GM18498 (cell line): ENCODE results near the gene SLCO2A1.

Source experiments
- ATAC-seq: cut with Tn5 transposase; IDR thresholded peaks from one replicate; pipeline ENCODE4 v1.9.1; 2021; ENCODE audit warnings: mild to moderate bottlenecking, moderate library complexity; ENCODE audit not compliant: unreplicated experiment

The SLCO2A1 gene

DNA sequence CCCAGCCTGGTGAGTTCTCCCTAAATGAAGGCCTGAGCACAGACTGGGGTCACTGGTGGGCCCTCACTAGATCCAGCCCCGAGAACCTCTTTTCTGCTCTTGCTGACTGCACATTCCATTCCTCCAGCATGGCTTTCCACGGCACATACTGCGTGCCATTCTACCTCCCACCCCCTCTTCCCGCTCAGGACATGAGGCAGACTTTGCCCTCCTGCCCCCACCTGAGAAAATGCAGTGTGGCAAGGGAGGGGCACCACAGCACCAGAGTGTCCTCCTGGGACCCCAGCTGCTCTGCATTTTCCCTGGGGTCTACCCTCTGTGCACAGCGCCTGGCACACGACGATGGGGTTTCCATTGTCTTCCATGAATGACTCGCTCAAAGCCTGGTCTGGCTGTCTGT is 6.1 kb upstream of the SLCO2A1 start:
- ATAC-seq, result no peak

DNA sequence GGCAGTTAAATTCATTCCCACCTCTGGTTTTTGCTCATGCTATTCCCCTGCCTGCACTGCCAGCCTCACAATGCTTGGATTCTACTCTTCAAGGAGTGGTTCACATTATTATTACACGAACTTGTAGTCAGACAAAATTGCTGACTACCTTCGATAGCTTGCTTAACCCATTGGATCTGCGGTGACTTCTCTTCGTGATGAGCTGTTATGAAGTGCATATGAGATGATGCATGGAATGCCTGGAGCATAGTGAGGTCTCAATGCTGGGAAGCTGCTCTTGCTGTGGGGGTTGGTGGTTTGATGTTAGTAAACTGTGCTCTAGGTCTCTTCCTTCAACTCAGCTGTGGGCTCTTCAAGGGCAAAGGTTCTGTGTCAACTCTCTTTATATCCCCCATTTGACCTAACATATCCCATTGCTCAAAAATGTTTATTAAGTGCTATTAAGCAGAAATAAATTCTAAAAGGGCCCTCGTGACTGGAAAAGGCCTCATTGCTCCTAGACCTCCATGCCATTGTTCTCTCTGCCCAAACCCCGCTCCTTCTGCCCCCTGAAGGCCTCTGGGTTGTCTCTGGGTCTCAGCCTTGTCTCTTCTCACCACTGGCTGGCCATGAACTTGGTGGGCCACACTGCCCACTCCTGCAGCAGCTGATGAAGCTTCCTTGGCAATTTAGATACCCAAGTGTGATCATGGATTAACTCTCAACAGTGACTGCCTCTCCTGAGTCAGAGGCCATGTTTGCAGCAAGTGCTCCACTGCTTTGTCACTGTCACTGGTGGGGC is 4.5 kb upstream of the SLCO2A1 start:
- no peak for ATAC-seq

DNA sequence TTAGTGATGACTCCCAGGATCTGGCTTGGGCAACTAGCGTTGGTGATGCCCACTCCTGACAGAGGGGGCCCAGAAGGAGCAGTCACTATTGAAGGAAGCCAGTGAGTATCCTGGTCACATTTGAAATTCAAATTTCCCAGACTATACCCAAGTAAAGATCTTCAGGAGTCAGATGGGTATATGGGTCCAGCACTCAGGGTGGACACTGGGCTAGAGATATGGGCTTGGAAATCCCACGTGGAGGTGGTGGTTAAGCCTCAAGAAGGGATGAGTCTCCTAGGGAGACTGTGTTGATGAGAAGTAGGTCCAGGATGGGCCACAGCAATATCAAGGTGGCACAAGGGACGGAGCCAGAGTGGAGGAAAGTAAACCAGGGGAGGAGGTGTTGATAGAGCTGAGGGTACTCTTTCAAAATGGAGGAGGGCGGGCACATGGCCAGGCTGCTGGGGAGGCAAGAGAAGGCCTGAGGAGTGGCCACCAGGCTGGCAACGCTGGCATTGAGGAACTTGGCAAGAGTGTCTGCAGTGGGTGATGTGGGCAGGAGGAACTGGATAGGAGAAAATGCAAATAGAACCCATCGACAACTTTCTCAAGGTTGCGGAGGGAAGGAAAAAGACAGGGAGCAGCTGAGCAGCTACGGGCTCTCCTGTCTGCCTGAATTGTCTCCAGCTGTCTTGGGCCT is 3.7 kb upstream of the SLCO2A1 start:
- no peak for ATAC-seq

DNA sequence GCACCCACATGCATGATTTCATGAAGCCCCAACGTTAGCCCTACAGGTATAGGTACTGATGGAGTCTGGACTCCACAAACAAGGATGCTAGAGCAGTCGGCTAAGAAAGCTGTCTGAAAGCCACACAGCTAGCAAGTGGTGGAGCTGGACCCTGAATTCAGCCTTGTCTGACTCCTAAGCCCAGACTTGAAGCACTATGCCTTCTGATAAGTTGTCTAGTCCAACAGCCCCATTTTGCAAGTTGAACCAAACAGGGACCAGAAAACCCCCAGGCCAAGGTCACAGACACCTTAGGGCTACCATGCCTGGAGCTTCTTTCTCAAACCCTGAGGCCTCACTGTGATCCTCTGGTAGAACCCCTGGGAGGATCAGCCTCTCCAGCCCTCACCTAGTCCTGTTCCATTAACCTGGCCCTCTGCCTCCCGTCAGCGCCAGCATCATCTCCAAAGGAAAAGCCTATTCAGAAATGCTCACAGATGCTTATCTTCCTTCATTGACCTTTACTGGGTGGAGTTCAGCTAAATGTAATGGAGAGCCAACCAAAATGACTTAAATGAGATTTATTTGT is 1.7 kb upstream of the SLCO2A1 start:
- no peak for ATAC-seq

DNA sequence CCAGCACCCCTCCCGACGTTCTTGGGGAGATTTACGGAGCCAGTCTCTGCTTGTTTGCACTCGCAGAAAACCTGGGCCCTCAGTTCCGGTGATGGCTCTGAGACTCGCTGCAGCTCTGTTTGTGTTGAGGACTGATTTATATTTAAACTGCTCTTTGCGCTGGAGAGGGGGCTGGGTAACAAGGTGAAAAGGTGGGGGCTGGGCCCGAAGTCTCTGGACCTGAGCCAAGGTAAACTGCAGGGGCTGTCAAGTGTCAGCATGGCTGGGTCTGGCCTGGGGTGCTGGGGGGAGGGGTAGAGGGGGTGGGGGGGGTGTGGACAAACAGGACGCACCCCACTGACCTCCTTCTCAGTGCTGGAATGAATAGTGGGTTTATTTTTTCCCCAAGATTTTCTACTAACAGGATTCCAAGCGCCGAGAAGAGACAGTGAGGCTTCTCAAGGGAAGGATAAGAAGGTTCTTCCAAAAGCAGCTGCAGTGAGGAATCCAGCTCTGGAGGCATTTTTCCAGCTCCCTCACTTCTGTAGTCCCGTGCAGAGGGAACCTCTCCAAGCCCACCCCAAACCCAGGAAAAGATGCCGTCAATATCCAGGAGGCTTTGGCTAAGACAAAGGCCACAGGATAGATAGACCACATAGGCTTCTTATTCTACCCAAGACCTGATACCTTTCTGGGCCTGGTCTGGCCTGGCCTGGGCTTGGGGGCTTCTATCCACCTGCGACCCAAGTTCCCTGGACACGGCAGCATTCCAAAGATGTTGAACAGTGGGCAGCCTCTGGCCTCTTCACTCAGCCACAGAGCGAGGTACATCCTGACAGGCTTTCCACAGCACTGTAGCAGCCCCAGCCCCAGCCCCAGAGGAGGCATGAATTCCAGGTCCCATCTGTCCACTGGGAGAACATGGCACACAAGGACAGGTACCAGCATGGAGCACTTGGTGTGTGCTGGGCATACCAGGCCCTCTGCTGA is 938 bp upstream of the SLCO2A1 start:
- ATAC-seq, result no peak

DNA sequence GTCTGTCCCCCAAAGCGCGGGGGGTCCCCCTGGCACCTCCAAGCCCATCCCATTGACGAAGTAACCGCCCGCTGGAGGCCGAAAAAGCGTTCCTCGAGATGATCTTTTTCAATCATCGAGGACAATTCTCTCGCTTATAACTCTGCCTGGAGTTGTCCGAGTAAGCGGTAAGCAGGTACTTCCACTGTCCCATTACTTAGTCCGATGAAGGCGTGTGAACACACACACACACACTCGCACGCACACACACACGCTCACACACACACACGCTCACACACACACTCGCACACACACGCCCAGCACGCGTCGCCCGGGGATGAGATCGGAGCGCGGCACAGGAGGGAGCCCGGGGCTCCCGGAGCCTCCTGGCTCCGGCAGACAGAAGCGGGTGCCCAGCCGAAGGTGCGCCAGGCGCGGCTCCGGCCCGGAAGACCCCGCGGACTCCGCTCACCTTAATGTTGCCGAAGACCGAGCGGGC is 430 bp downstream of the SLCO2A1 start:
- ATAC-seq, result no peak

DNA sequence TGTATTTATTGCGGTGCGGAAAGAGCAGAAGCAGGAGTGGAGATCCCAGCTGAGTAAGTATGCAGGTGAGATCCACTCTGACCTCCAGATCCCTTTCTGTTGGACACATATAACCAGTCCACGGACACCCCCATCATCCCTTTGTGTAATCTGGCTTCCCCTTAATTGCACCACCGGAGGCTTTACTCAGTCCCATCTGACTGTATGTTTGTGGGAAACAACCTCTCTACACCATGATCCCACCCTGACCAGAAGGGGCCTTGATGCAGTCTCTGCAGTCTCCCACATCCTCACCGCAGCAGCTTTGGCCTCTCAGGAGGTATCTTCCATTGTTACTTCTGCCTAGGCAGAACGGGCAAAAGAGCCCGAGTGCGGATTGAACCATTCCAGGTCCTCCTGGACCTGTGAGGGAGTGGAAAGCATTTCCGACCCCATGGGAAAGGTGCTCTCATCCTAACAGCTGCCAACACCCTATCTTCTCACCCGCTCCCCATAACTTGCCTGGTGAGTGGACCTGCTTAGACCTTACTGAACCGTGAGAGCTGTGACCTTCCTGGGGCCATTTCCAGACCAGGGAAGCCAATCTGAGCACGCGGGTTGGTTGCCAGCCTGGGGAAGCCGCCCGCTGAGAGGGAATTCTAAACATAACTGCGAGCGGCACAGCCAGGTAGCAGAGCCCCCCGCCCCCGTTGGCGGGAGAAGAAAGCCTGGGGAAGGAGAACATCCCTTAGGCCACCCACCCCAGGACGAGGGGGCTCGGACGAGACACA is 1.1 kb downstream of the SLCO2A1 start:
- ATAC-seq, result no peak

DNA sequence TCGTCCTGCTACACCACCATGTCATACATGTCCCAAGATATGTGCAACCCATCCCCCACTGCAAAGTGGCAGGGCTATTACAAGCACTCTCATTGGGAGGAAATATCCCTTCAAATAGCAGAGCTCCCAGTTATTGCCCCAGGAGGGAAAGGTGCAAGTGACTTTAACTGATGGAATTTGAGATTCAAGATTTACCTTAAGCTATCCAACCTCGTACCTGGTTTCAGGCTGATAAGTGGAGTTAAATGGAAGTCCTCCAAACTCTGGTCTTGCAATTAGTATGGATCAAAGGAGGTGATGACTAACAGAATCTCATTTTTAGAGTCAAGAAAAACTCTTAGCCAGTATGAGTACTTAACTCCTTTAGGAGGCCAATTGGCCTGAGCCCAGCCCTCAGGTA is 2.1 kb downstream of the SLCO2A1 start:
- ATAC-seq, result no peak

DNA sequence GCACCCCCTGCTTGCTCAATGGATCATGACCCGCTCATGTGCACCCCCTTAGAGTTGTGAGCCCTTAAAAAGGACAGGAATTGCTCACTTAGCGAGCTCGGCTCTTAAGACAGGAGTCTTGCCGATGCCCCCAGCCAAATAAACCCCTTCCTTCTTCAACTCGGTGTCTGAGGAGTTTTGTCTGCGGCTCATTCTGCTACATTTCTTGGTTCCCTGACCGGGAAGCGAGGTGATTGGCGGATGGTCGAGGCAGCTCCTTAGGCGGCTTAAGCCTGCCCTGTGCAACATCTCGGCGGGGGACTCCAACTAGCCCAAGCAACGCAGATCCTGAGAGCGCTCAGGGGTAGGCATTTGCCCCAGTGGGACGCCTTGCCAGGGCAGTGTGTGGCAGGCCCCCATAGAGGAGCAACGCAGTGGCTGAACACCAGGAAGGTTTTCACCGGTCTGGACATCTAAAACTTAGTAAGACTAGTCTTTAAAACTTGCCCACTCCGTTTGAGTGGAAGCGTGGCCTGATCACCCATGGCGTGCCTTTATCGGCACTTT is 9.5 kb downstream of the SLCO2A1 start:
- ATAC-seq, result no peak

DNA sequence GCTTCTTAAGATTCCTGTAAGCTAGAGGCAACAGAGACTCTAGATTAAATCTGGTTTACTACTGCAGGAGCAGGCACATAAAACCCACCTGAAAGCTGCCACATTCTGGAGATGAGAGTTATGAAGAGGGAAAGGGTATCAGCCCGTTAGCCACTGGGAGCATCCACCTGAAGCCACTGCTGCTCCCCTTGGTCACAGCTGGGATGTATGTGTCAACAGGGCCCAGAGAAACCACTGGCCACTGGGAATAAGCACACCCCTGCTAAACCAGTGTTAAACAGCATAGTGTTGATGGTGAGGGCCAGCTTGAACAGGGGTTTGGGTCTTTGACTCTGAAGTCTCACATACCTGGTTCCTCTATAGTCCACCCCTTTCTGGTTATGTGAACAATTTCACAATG is 10.9 kb downstream of the SLCO2A1 start:
- ATAC-seq, result no peak

DNA sequence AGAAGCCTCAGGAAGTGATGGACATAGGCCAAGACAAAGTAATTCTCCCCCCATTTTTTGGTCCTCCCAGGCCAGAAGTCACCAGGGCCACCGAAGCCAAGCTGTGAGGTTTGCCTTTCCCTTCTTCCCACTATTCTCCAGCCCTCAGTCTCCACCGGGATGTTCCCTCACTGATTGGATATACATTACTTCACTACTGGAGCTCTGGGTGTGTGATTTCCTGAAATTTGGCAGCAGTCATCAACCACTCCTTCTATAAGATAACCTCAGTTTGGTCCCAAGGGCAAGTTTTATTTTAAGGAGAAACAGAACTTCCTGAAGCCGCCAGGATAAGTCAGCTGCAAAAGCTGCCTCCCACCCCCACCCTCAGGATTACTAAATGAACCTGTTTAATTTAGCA is 11.3 kb downstream of the SLCO2A1 start:
- ATAC-seq, result no peak

DNA sequence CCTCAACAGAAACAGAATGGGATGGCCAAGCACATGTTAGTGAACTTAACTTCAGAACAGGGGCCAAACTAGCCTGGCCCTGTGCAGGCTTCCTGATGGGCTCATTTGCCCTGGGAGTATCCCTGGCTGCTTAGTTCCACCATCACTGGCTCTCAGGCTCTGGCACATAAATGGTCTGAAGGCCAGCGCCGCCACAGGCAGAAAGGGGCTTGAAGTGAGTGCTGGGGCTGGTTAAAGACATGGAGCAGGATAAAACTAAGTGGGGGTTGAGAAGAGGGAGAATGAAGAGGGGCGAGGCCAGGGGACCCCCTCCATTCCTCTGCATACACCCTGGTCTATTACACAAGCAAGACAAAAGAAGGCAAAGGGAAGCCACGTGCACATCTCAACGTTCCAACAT is 12.2 kb downstream of the SLCO2A1 start:
- no peak for ATAC-seq

DNA sequence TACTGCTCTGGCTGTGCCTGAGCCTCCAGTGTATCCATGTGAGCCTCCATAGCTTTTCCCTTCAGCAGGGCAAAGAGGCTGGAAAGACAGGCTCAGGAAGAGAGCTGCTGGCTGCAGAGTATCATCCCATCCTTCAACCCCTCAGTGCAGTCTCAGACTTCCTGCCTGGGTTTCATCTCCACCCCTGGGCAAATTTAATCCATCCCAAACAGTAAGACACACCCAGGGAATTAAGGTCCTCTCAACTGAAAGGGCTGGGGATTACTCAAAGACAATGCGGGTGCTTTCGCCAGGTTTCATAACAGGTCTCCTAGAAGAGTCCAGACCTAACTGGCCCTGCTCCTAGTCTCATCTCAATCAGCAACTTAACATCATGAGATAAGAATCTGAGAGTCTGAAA is 15.5 kb downstream of the SLCO2A1 start:
- ATAC-seq, result no peak

DNA sequence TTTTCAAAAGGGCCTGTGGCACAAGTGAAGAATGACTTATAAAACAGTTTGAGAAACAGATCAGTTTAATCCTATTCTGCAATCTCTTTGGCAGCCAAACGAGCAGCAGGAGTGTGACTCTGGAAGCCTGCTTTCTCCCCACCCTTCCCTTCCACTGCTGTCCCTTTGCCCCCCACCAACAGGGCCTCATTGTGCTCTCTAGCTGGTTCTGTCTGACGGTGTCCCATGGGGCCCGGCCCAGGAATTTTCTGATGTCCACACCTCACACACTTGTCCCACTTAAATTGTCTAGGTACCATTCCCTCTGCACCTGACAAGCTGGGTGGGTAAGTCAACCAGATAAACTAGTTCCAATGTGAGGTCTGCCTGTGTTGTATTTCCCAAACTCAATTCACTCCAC is 16.4 kb downstream of the SLCO2A1 start:
- ATAC-seq, result no peak

DNA sequence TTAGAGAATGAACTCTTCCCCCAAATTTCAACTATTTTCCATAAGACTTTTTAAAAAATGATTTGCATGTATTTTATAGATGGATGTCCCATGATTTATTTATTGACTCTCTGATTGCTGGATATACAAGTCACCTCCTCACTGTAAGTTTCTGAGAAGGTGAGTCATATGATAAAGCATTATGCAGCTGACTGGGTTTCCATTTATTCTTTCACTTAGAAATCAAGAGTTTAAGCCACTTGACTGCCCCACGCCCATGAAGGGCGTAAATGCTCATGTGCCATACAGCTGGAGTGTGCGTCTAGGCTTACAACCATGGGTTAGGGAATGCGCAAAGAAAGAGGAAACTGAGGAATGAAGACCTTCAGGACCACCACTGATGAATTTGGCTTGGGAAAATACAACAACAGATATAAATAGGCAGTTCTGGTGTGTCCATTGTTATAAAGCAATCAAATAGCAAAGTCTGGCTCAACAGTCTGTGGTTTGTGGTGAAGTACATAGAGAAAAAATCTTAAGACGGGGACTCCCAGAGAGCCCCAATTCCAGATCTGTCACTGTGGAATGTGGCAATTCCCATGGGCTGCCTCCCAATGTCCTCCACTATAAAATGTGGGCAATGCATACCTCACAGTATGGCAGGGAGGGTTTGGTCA is 20.3 kb downstream of the SLCO2A1 start:
- ATAC-seq, result no peak

DNA sequence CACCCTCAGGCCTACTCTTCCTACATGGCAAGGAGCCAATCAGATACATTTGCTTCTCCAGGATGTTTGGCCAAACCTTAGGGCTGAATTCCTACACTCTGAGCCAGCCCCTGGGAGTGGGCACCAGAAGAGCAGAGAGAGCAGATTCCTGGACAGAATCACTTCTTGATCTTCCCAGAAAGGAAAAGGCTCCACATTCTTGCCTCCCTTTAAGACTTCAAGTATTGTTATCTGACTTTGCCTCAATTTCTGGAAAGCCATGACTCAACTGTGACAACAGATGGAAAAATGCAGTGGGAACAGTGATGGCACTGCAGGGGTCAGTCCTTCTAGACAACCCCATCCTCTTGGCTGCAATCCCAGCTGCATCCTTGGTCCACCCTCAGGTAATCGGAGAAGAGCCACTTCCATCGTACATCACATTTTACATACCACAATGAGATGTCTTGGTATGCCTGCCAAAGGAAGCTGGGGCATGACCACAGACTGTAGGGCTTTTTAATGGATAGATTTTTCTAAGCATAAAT is 21.0 kb downstream of the SLCO2A1 start:
- ATAC-seq, result no peak

DNA sequence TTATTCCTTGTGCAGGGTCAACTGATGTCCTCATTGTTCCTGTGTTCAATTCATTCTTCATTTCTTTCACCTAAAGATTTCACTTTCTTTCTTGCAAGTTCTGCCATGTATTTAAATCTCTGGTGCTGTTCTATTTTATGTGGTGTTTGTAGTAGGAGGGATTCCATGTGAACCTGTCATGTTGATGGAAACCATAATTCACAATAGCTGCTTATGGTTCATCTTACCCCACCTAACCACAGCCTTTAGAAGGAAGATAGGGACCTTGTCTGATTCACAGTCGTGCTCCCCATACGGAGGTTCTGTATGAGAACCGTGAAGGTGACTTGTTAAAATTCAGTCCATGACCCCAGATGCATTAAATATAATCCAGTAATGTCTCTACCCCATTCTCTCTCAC is 21.9 kb downstream of the SLCO2A1 start:
- no peak for ATAC-seq

DNA sequence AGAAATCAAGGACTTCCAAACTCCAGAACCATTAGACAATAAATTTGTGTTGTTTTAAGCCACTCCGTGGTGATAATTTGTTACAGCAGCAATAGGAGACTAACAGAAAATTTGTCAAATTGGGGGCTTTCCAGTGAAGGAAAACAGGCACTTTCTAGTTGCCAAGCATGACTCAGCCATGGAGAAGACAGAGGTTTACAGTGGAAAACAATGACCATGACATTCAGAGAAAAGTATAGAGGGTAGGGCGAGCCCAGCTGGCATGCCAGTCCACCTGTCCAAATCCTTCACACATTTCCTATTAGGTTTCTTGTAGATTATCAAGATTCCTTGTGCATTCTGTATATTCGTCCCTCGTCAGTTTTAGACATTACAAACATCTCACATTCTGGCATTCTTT is 24.9 kb downstream of the SLCO2A1 start:
- no peak for ATAC-seq

DNA sequence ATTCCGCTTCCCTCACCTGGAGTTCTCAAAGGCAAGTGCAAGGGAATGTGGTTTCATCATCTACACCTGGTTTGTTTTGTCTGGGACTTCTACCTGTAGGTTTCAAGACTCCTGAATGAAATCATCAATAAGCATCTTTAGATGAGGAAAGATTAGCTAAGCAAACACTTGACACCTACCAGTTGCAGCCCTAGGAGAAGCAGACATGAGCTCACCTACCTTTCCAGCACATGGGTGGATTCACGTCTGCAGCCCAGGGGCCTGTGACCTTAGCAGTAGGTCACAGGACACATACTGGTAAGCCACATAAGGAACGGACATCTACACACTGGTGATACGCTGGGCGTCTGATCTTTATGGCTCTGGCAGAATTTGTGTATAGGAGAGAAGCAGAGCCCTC is 26.7 kb downstream of the SLCO2A1 start:
- ATAC-seq, result no peak
